Skin epidermis (tissue), 12 donors: ENCODE data around the gene EPB41L3.
"Not testable (repeated sequence)": the region's sequence is repeated elsewhere in the genome, so short reads cannot be mapped to it uniquely, and the experiment has no call there.

Experiments
- H3K27ac ChIP-seq, 21 experiments: fragments of 200-600 bp; sonication (generic) in 11 of 21; one replicate each; pipeline ENCODE4 v1.5.0; 2020; ENCODE audit warnings: mild to moderate bottlenecking in 3 of 21, inconsistent platforms in 2 of 21, moderate library complexity in 2 of 21
- H3K4me3 ChIP-seq, 7 experiments: fragments of 200-600 bp; sonication (generic) in 2 of 7; one replicate each; pipeline ENCODE4 v1.5.0; 2020; ENCODE audit warnings: inconsistent platforms in 2 of 7, mild to moderate bottlenecking in 2 of 7, moderate library complexity in 1 of 7

EPB41L3 gene

DNA sequence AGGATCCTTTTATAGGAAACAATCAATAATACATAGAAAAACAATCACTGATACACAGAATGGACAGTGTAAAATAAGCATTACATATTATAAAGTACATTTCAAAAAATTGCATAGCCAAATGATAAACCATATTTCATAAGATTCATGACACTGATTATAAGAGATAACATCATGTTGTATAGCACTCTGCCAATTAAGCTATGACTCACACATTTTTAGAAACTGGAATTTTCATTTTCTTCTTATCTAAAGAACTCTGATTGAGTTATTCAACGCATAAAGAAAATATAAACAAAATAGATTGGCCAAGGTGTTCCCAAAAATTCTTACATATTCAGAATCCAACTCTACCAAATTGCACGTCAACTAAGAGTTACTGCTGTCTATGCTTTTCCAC is 5.9 kb downstream of the EPB41L3 start:
- no peak overlapping the region for H3K27ac ChIP-seq
- no peak overlapping the region for H3K4me3 ChIP-seq

- Histone ChIP-seq H3K27ac (no peak overlapping the region), H3K4me3 (no peak overlapping the region)
Observed at GRCh38 chr18:5534845-5535244, 9.0 kb downstream of the EPB41L3 start.

- Histone ChIP-seq H3K27ac (peak overlapping the region in 1 of 21 experiments; percentile 6), H3K4me3 (no peak overlapping the region)
Observed at GRCh38 chr18:5532066-5532465, 11.7 kb downstream of the EPB41L3 start.

DNA sequence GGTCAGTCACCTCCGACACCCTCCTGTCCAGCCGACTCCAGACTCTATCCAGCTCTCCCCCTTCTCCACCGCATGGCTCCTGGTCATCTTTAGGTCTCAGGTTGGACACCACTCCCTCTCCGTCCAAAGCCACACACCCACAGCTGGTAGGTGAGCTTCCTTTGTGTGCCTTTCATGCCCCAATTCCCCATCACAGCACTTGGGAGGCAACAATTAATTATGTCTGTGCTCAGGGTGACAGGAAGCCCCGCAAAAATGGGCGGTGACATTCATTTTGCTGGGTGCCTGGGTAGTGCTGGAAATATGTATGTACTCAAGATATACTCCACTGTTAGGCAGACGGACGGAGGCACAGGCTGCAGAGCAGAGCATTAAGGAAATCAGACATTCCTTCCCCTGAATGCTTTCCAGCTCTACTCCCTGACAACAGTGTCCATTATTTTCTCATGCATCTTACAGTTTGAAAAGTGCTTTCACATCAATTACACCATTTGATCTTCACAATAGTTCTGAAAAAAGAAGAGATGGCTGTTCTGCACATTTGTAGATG is 13.1 kb downstream of the EPB41L3 start:
- Histone ChIP-seq H3K4me3 (no peak overlapping the region), H3K27ac (no peak overlapping the region)

DNA sequence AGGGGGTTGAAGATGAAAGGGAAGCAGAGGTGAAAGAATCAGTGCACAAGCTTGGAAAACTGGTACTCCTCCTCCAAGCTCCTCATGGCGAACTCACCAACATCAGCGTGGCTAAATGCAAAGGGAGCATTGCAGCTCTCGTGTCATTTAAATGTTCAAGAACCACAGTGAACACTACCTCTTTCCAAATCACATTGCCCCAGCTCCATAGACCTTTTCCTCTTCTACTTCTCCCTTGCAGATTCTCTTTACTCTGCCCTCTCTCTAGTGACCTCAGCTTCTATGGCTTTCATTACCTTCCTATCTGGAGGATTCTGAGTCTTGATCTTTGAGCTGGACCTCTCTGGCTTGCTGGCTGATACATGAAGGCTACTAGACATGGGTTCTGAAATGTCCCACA is 14.3 kb downstream of the EPB41L3 start:
- no peak overlapping the region for H3K4me3 ChIP-seq
- H3K27ac ChIP-seq: no peak overlapping the region

GRCh38 chr18:5527603-5528002 is 16.2 kb downstream of the EPB41L3 start:
- Histone ChIP-seq H3K27ac (no peak overlapping the region), H3K4me3 (no peak overlapping the region)

GRCh38 chr18:5524660-5525059 is 19.1 kb downstream of the EPB41L3 start:
- no peak overlapping the region for H3K4me3 ChIP-seq
- no peak overlapping the region for H3K27ac ChIP-seq

DNA sequence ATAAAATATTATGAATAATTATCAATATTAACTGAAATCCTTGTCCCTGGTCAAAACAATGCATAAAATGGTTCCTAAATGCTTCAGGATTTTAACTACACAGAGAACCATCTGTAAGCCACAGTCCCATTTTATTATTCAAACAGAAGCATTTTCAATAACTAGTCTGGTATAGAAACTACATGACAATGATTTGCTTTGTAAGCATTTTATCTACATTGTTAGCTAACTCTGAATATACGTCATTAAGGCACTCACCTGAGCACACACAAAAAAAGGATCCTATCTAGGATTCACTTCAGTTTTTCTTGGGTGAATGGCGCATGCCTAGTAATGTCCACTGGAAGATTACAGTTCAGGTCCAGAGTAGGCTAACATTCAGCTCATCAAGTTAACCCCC is 22.8 kb downstream of the EPB41L3 start:
- Histone ChIP-seq H3K4me3 (no peak overlapping the region), H3K27ac (no peak overlapping the region)

DNA sequence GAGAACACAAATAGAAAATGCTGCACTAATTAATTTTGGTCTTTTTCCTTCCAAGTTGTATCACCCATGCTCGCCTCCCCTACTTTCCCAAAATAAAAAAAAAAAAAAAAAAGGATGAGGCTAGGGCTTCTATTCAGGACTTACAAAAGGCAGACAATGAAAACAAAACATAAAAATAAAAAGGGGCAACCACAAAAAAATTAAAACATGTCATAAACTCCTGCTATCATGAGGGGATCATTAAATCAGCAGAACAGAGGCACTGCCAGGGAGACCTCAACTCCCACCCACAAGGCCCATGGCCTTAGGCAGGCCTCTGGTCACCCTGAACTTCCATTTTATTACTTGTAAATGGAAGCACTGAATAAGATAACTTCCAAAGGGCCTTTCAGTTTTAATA is 23.3 kb downstream of the EPB41L3 start:
- peak overlapping the region in 1 of 21 experiments; percentile 17 for H3K27ac ChIP-seq
- H3K4me3 ChIP-seq: no peak overlapping the region

GRCh38 chr18:5519448-5520298 is 24.1 kb downstream of the EPB41L3 start:
- no peak overlapping the region for H3K4me3 ChIP-seq
- peak overlapping the region in 3 of 21 experiments; percentile 7 to 54 (median 41) for H3K27ac ChIP-seq

DNA sequence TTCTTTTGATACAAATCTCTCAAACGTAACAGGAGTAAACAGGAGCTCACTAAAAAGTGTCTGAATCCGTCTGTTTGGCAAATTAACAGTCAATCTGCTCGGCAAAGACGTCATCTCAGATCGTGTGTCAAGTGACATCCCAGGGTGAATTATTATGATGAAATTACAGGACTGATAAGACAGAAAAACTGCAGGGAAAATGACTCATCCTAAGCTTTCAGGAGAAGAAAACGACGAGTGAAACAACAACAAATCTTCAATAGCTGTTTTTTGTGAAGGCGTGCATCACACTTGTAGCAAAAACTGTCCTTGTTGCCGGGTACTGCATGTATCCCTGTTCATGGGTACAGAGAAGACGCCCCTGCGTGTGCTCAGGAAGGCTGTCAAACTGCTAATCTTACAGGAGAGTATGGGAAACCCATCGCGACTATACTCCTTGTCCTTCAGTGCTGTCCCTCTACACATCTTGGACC is 24.9 kb downstream of the EPB41L3 start:
- H3K4me3 ChIP-seq: no peak overlapping the region
- peak overlapping the region in 2 of 21 experiments; percentile 41 to 54 for H3K27ac ChIP-seq

- H3K27ac ChIP-seq: peak overlapping the region in 3 of 21 experiments; percentile 26 to 55 (median 54)
- H3K4me3 ChIP-seq: no peak overlapping the region
Observed at GRCh38 chr18:5518179-5518770, 25.5 kb downstream of the EPB41L3 start.

- no peak overlapping the region for H3K27ac ChIP-seq
- H3K4me3 ChIP-seq: no peak overlapping the region
Observed at GRCh38 chr18:5516841-5517240, 27.0 kb downstream of the EPB41L3 start.

DNA sequence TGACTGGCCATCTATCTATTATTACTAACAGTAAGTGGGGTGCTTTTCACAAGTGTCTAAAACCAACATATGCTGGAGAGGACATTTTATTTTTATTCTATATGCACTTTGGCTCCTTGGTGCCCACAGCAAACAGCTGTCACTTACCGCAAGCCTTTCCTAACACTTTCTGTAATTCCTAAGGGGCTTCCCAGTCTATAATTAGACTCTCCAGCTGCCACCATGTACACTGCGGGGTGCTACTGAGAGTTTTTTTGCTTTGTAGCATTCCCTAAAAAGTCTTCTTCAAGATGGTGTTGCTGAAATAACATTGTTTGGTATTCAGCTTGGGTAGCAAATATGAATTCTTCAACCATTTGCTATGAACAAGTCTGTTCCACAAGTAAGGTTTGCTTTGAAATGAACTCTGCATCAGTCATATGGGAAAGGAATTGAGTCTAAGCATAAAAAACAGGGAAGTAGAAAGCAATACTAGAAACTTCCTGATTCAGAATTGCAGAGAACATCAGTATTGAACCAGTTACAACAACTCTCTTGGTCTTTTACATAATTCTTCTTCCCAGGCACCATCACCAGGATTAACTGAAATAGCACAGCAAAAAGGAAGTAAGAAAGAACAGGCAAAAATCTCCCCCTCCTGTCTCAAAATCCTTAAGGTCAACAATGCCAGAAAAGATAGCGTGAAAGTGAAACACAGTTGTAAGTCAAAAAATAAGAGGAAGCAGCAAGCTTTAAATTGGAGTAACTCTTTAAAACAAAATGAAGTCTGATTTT is 28.6 kb downstream of the EPB41L3 start:
- Histone ChIP-seq H3K27ac (peak overlapping the region in 8 of 21 experiments; percentile 4 to 65 (median 16)), H3K4me3 (no peak overlapping the region)

DNA sequence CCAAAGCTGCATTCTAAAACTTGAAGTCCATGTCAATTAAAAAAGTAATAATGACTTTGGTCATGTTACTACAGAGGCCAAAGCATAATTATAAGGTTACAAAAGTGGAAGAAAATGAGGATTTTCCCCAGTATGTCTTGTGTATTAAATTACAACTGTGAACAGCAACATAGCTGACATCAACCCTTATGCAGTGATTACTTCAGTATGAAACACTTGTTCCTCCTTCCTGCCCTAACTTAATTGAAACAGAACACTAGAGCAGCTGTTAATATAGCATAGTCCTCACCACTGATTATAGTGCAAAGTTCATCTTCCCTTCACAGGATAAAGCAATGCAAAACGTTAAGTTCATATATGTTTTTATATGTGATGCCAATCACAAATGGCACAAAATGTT is 29.9 kb downstream of the EPB41L3 start:
- Histone ChIP-seq H3K4me3 (no peak overlapping the region), H3K27ac (peak overlapping the region in 1 of 21 experiments; percentile 4)

DNA sequence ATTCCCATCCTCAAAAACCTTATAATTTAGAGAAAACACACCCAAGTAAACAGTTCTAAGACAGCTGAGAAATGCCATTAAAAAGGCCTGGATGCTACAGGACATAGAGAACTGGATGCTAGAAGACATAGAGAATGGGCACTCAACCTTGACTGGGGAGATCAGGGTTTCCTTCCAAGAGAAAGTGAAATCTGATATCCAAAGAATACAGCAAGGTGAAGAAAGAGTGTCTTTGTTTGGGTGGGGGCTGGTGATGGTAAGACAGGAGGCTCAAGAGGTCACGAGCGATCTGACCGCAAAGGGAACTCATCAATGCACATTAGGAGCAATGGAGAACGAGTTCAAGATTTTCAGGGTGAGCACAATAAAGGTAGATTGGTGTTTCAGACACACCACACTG is 31.6 kb downstream of the EPB41L3 start:
- H3K27ac ChIP-seq: no peak overlapping the region
- H3K4me3 ChIP-seq: no peak overlapping the region

- not testable (repeated sequence) for H3K27ac ChIP-seq, H3K4me3 ChIP-seq
Observed at GRCh38 chr18:5511541-5511940, 32.3 kb downstream of the EPB41L3 start.

- Histone ChIP-seq H3K27ac (no peak overlapping the region), H3K4me3 (no peak overlapping the region)
Observed at GRCh38 chr18:5510135-5510846, 33.5 kb downstream of the EPB41L3 start.

DNA sequence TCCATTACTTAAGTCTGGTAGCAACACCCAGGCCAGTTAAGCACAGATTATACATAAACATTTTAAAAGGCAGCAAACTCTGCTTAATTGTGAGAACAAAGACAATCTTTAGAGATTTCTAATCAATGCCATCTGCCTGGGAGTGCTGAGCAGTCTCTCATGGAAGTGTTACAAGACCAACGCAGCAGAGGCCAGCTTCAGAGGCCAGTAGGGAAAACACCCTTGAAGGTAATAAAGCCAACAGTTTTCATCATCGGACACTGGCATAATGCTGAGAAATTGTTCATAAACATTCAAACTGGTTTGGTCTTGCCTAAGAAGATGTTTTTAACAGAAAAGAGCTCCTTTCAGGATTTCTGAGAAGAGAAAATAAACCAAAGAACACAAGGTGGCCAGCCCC is 35.0 kb downstream of the EPB41L3 start:
- no peak overlapping the region for H3K27ac ChIP-seq

GRCh38 chr18:5507756-5508155 is 36.0 kb downstream of the EPB41L3 start:
- Histone ChIP-seq H3K4me3 (no peak overlapping the region), H3K27ac (no peak overlapping the region)

More for the DNA sequence above, 35.0 kb downstream of the EPB41L3 start:
- no peak overlapping the region for H3K4me3 ChIP-seq
